ENCODE results near the gene SBF1. TPM values are rescaled to one million over a fixed set of nuclear protein-coding genes. Genes with fewer than 3 reads are reported as not detected.
A peak's percentile ranks its signal among the peaks of the same experiment; 100 is the strongest.

Gene SBF1
- total and polyA plus RNA-seq, 11 donors: 38.2 to 91.8 (median 63.2) TPM

DNA sequence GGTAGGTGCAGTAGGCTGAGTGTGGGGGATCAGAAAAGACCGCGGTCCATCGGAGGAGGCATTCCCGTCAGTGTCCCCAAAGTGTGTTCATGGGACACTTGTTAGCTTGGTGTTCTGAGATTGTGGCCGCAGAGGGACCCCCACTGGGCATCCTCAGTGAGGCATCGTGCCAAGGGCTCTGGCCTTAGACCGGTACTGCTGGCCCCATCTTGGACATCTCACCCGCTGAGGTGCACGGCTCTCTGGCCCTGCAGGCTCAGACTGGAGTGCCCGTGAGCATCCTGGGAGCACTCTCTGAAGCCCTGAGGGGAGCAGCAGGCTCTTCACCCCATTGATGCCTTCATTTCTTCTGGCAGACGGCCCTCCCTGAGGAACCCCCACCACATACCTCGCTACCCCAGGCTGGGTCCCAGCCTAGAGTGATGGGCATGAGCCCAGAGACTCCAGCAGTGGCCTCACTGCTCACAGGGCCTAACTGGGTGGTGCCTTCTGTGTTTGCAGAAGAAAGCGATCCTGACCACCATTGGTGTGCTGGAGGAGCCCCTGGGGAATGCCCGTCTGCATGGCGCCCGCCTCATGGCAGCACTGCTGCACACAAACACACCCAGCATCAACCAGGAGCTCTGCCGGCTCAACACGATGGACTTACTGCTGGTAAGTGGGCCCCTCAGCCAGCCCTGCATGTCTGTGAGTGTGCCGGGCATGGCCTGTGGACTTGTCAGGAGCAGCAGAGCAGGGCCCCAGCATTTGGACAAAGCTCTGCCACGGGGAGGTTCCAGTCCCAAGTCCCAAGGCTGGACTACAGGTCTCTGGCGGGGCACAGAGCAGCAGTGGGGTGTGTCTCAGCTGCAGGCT, 51.6 kb downstream of the SBF1 start:
- TF ChIP-seq, protein P1, sequence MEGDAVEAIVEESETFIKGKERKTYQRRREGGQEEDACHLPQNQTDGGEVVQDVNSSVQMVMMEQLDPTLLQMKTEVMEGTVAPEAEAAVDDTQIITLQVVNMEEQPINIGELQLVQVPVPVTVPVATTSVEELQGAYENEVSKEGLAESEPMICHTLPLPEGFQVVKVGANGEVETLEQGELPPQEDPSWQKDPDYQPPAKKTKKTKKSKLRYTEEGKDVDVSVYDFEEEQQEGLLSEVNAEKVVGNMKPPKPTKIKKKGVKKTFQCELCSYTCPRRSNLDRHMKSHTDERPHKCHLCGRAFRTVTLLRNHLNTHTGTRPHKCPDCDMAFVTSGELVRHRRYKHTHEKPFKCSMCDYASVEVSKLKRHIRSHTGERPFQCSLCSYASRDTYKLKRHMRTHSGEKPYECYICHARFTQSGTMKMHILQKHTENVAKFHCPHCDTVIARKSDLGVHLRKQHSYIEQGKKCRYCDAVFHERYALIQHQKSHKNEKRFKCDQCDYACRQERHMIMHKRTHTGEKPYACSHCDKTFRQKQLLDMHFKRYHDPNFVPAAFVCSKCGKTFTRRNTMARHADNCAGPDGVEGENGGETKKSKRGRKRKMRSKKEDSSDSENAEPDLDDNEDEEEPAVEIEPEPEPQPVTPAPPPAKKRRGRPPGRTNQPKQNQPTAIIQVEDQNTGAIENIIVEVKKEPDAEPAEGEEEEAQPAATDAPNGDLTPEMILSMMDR (IDR thresholded peaks at IDR 0.05): no peak
- TF ChIP-seq POLR2A (IDR thresholded peaks at IDR 0.05): no peak
- intact Hi-C loops (cut with DNase I): no loop called here

DNA sequence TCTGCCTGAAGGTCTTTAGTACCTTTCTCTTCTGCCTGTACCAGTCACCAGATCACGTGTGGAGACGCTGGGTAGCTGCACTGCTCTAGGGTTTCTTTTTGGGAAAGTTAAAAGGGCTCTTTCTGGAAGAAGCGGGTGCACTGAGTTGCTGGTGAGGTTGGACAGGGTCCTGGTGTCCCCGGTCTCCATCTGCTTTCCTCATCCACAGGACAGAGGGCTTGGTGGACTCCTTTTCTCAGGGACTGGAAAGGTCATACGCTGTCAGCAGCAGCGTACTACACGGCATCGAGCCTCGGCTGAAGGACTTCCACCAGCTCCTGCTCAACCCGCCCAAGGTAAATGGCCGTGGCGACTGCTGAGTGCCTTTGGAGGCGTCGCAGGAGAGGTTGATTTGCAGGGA, 52.8 kb downstream of the SBF1 start:
- H3K36me3 ChIP-seq: peaks cover 3 to 95% (median 89%) of the 10 kb centered on the region in 9 donors
- intact Hi-C loops (cut with DNase I): no loop called here
- H3K27me3 ChIP-seq: no peaks in the 10 kb centered on the region
- TF ChIP-seq, protein P1 (IDR thresholded peaks at IDR 0.05): no peak
- TF ChIP-seq POLR2A (IDR thresholded peaks at IDR 0.05): no peak
- ATAC-seq: no peak
- 93 to 97% (median 94%) methylated on average over 14 of the region's 14 CpGs for WGBS, 4 donors
- peaks cover 0 to 7% (median 0%) of the 10 kb centered on the region in 12 donors for H3K4me1 ChIP-seq
- no peak overlapping the region for H3K4me3 ChIP-seq
- DNase-seq: no peak
- no peak overlapping the region for H3K27ac ChIP-seq
- H3K9me3 ChIP-seq: no peaks in the 10 kb centered on the region

More for the DNA sequence above, 51.6 kb downstream of the SBF1 start:
- 94 to 99% (median 96%) methylated on average over 13 to 21 of the region's 21 CpGs for WGBS, 4 donors
- Histone ChIP-seq H3K4me1 (peaks cover 0 to 1% (median 0%) of the 10 kb centered on the region in 12 donors), H3K36me3 (peaks cover 3 to 95% (median 89%) of the 10 kb centered on the region in 9 donors), H3K9me3 (no peaks in the 10 kb centered on the region), H3K4me3 (no peak overlapping the region), H3K27ac (no peak overlapping the region), H3K27me3 (no peaks in the 10 kb centered on the region)
- DNase-seq: no peak
- ATAC-seq: peak in 1 of 4 donors; percentile 27

DNA sequence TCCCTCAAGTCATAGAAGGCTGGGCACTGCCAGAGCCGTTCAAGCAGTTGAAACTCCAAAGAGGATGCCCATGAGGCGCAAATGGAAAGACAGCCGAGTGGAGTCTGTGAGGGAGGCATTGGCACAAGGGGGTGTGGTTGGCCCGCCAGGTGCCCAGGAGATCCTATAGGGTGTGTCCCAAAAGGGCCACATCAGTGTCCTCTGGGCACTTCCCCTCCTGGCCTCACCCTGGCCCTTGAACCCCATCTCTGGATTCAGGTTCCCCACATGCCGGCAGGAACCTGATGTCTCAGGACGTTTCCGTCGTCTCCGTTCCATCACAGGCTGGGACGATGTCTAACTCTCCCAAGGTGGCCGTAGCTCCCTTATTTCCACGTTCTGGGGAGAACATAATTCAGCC, 54.3 kb downstream of the SBF1 start:
- Histone ChIP-seq H3K4me1 (peaks cover 0 to 7% (median 0%) of the 10 kb centered on the region in 12 donors), H3K27ac (no peak overlapping the region), H3K9me3 (no peaks in the 10 kb centered on the region), H3K4me3 (no peak overlapping the region), H3K27me3 (no peaks in the 10 kb centered on the region), H3K36me3 (peaks cover 3 to 98% (median 95%) of the 10 kb centered on the region in 9 donors)
- intact Hi-C loops (cut with DNase I): no loop called here
- ATAC-seq (no peak), DNase-seq (peak in 1 of 5 donors; percentile 48)
- TF ChIP-seq POLR2A (IDR thresholded peaks at IDR 0.05): no peak
- TF ChIP-seq, protein P1 (IDR thresholded peaks at IDR 0.05): no peak
- 91 to 93% (median 92%) methylated on average over 12 of the region's 12 CpGs for WGBS, 4 donors

DNA sequence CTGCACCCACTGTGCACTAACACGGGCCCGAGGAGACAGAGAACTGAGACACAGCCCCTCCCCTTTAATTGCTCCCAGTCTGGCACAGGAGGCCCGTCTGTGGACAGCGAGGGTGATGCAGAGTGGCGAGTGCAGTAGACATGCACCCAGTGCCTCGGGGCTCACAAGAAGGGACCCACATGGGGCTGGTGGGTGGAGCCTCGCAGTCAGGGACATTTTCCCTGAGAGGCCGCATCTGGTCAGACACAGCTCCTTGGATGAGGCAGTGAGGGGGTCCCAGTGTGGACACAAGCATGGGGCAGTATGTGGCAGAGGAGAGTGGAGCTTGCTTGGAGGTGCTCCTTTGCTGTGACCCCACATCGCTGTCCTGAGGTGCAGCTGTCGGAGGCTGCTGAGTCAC, 54.8 kb downstream of the SBF1 start:
- Histone ChIP-seq H3K36me3 (peaks cover 3 to 98% (median 95%) of the 10 kb centered on the region in 9 donors), H3K4me1 (peaks cover 0 to 7% (median 0%) of the 10 kb centered on the region in 12 donors), H3K27me3 (no peaks in the 10 kb centered on the region), H3K4me3 (no peak overlapping the region), H3K27ac (no peak overlapping the region), H3K9me3 (no peaks in the 10 kb centered on the region)
- 91 to 96% (median 94%) methylated on average over 7 to 10 of the region's 10 CpGs for WGBS, 4 donors
- no peak for TF ChIP-seq POLR2A (IDR thresholded peaks at IDR 0.05)
- TF ChIP-seq, protein P1 (IDR thresholded peaks at IDR 0.05): no peak
- intact Hi-C loops (cut with DNase I): no loop called here
- DNase-seq (peak in 1 of 5 donors; percentile 20), ATAC-seq (no peak)

Measured in heart left ventricle (tissue), 16 donors.